ENCODE data around the gene LOC101059915.

The LOC101059915 gene

GRCh38 chrX:71632923-71633657 is 34.3 kb upstream of the LOC101059915 start:
- H4K20me1 ChIP-seq (ENCODE audit: control insufficient read depth, insufficient read depth), result no peaks in the 10 kb centered on the region
- in situ Hi-C loops (cut with MboI), result no loop called here

More at GRCh38 chrX:71632923-71633657, 34.3 kb upstream of the LOC101059915 start:
- Histone ChIP-seq H3K9ac (ENCODE audit: control insufficient read depth, insufficient read depth, low read length) (no peak overlapping the region), H3K9me3 (replicated peaks; ENCODE audit: control insufficient read depth, insufficient read depth, low read length) (no peaks in the 10 kb centered on the region), H3K36me3 (ENCODE audit: control insufficient read depth in 2 of 2, insufficient read depth in 2 of 2, low read length in 1 of 2) (no peaks in the 10 kb centered on the region), H3K4me3 (no peak overlapping the region), H3K4me2 (ENCODE audit: control insufficient read depth, insufficient read depth) (no peak overlapping the region), H3K27ac (ENCODE audit: control insufficient read depth, insufficient read depth) (0 out of 2 replicates have a peak overlapping the region, but pooled peaks have one; percentile 33), H3K27me3 (replicated peaks in 1 of 2; ENCODE audit: control insufficient read depth in 2 of 2, insufficient read depth in 2 of 2, low read length in 1 of 2) (no peaks in the 10 kb centered on the region), H3K79me2 (ENCODE audit: control insufficient read depth, insufficient read depth, low read length) (no peaks in the 10 kb centered on the region), H3K4me1 (ENCODE audit: control insufficient read depth, insufficient read depth, low read length) (peaks cover 34% of the 10 kb centered on the region), H2AFZ (ENCODE audit: control insufficient read depth, low read depth, low read length) (no peak overlapping the region; the same call in 1 of the 2 replicates)
- ChIA-PET SMC1A (ENCODE audit: uncharacterized antibody, unreplicated experiment) (interaction anchor here (1.0 to 8.9 kb wide), 3 partner anchors 12 to 69 kb away, joined by 3 to 119 read pairs (median 4); partner anchors contain the start of gene CXCR3), POLR2A (interaction anchor here (2.5 to 3.1 kb wide), 2 partner anchors 11 to 15 kb away, joined by 10 to 17 read pairs; partner anchors contain the start of gene CXCR3), RAD21 (ENCODE audit: unreplicated experiment) (interaction anchor here (0.8 to 4.8 kb wide), 4 partner anchors 10 to 18 kb away, joined by 3 to 24 read pairs (median 6); partner anchors contain the start of gene CXCR3), CTCF (interaction anchor here (0.9 to 1.7 kb wide), 4 partner anchors 11 to 17 kb away, joined by 3 to 5 read pairs (median 4); partner anchors contain the start of gene CXCR3)
- TF ChIP-seq POLR2AphosphoS2 (IDR thresholded peaks at IDR 0.05; ENCODE audit: low read depth, low read length), result no peak
- no peak for TF ChIP-seq POLR2A (IDR thresholded peaks at IDR 0.05; ENCODE audit: low read depth, low read length)
- TF ChIP-seq CHD1 (IDR thresholded peaks at IDR 0.05; ENCODE audit: low read depth, low read length), result no peak
- peak; percentile 73 for TF ChIP-seq MEF2B (IDR thresholded peaks at IDR 0.05; ENCODE audit: partially characterized antibody, poor library complexity, severe bottlenecking)
- TF ChIP-seq EP300 (IDR thresholded peaks at IDR 0.05; ENCODE audit: borderline replicate concordance in 1 of 2, control insufficient read depth in 1 of 2, low read depth in 2 of 2, low read length in 2 of 2), result 0 out of 4 replicates have a peak, but pooled peaks of 1 of the 2 experiments have one; percentile 15
- TF ChIP-seq MTA2 (IDR thresholded peaks at IDR 0.05; ENCODE audit: low read depth), result peak; percentile 70; the same call in 1 of the 2 replicates
- TF ChIP-seq CREM (IDR thresholded peaks at IDR 0.05; ENCODE audit: low read depth), result 0 out of 2 replicates have a peak, but pooled peaks have one; percentile 37
- TF ChIP-seq RUNX3 (IDR thresholded peaks at IDR 0.05; ENCODE audit: low read length), result peak; percentile 19; the same call in 1 of the 2 replicates
- 0 out of 2 replicates have a peak, but pooled peaks have one; percentile 23 for TF ChIP-seq DPF2 (IDR thresholded peaks at IDR 0.05)
- peak; percentile 52 for TF ChIP-seq ATF2 (IDR thresholded peaks at IDR 0.05; ENCODE audit: low read length)
- peak; percentile 96 for TF ChIP-seq NR2F1 (conservative IDR thresholded peaks at IDR 0.05)
- 0 out of 2 replicates have a peak, but pooled peaks have one; percentile 34 for TF ChIP-seq TCF12 (IDR thresholded peaks at IDR 0.05; ENCODE audit: low read depth, low read length)
- TF ChIP-seq IKZF2 (IDR thresholded peaks at IDR 0.05), result peak in 1 of 2 experiments; percentile 41; a peak in 1 of 4 replicates
- 0 out of 2 replicates have a peak, but pooled peaks have one; percentile 19 for TF ChIP-seq IKZF1 (conservative IDR thresholded peaks at IDR 0.05)
- 0 out of 2 replicates have a peak, but pooled peaks have one; percentile 19 for TF ChIP-seq EED (IDR thresholded peaks at IDR 0.05; ENCODE audit: low read depth)
- peak; percentile 63 for TF ChIP-seq JUNB (IDR thresholded peaks at IDR 0.05)
- no peak for TF ChIP-seq SREBF1 (IDR thresholded peaks at IDR 0.05; ENCODE audit: low read length)
- TF ChIP-seq ATF7 (IDR thresholded peaks at IDR 0.05; ENCODE audit: low read depth), result peak; percentile 61
- intact Hi-C loops (cut with micrococcal nuclease; ENCODE audit: unreplicated experiment), result loop anchor here (1.0 kb wide), 2 partner anchors 11 to 15 kb away; partner anchors contain the start of gene CXCR3
- WGBS (ENCODE audit: insufficient coverage, insufficient replicate concordance, low lambda C conversion rate, missing lambda C conversion rate), result 57% methylated on average over 10 of the region's 10 CpGs
- ATAC-seq, result peak; percentile 57
- peak; percentile 41 for FAIRE-seq
- BruUV-seq (replicated peaks), result no TSS peak
- DNase-seq (ENCODE audit: low read depth, low spot score), result no peak
